ENCODE results near the gene RNU11.

RNU11 gene

DNA sequence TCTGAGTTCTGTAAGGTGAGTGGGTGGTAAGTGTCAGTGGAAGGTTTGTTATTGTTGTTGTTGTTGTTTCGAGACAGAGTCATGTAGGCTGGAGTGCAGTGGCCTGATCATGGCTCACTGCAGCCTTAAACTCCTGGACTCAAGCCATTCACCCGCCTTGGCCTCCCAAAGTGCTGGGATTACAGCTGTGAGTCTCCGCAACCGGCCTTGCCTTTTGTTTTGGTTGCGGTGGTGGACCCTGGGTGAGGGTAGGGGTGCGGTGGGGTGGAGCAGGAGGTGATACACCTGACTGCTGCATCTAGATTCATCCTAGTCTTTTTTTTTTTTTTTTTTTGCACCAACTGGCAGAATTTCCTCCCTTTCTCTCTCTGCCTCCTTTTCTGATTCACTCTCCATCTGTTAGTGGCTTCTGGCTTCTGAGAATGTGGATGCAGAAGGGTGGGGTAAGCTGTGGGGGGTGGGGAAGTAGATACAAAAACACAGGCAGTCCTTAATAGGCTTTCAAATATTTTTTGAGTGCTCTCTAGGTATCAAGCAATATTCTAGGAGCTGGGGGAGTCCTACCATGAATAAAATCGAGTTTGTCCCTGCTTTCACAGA, 15.6 kb downstream of the RNU11 start:
- DNase-seq (ENCODE audit: low spot score): no peak
- no peak overlapping the region for H2BK15ac ChIP-seq (ENCODE audit: low read length)
- H3K4ac ChIP-seq (ENCODE audit: low read length): no peak overlapping the region
- no peak overlapping the region for H3K18ac ChIP-seq (ENCODE audit: low read length)
- no peaks in the 10 kb centered on the region for H3K79me1 ChIP-seq (ENCODE audit: low read depth, low read length)
- no peak overlapping the region for H3K14ac ChIP-seq (ENCODE audit: low read length)
- no peak overlapping the region for H2BK12ac ChIP-seq (ENCODE audit: low read length)
- no peak overlapping the region for H2BK120ac ChIP-seq (ENCODE audit: low read depth, low read length)
- H3K4me3 ChIP-seq (ENCODE audit: low read length in 2 of 2): no peak overlapping the region
- no peak overlapping the region for H3K9ac ChIP-seq (ENCODE audit: low read depth, low read length, poor library complexity)
- no CpG with 5 or more reads among the region's 7 CpGs for WGBS, 2 donors (ENCODE audit: extremely low coverage in 2 of 2, insufficient read length in 2 of 2, insufficient replicate concordance in 1 of 2)
- no peak overlapping the region for H2BK5ac ChIP-seq (ENCODE audit: low read length)
- no peak overlapping the region for H3K4me2 ChIP-seq (ENCODE audit: insufficient read depth, low read length, poor library complexity, severe bottlenecking)
- no peaks in the 10 kb centered on the region for H3K9me3 ChIP-seq (replicated peaks in 1 of 2; ENCODE audit: control insufficient read depth in 2 of 2, insufficient read depth in 1 of 2, low read depth in 1 of 2, low read length in 2 of 2)
- no peaks in the 10 kb centered on the region for H3K27me3 ChIP-seq (ENCODE audit: control insufficient read depth in 3 of 3, insufficient read depth in 3 of 3, low read depth in 1 of 3, low read length in 3 of 3)
- H4K91ac ChIP-seq (ENCODE audit: low read depth, low read length, poor library complexity): no peak overlapping the region
- H3K27ac ChIP-seq (replicated peaks; ENCODE audit: low read length): no peak overlapping the region
- H4K8ac ChIP-seq (ENCODE audit: low read depth, low read length): no peak overlapping the region
- H2AFZ ChIP-seq (ENCODE audit: low read length): peak overlapping the region; percentile 69
- H3K4me1 ChIP-seq (ENCODE audit: control insufficient read depth in 2 of 2, insufficient read depth in 1 of 2, low read depth in 1 of 2, low read length in 2 of 2): peaks cover 0 to 5% of the 10 kb centered on the region in 2 donors
- H3K36me3 ChIP-seq (replicated peaks in 1 of 2; ENCODE audit: control insufficient read depth in 2 of 2, insufficient read depth in 2 of 2, low read length in 2 of 2): no peaks in the 10 kb centered on the region
- H2AK5ac ChIP-seq (ENCODE audit: low read depth, low read length): no peak overlapping the region
- no peak overlapping the region for H3K23ac ChIP-seq (ENCODE audit: low read depth, low read length, poor library complexity)

DNA sequence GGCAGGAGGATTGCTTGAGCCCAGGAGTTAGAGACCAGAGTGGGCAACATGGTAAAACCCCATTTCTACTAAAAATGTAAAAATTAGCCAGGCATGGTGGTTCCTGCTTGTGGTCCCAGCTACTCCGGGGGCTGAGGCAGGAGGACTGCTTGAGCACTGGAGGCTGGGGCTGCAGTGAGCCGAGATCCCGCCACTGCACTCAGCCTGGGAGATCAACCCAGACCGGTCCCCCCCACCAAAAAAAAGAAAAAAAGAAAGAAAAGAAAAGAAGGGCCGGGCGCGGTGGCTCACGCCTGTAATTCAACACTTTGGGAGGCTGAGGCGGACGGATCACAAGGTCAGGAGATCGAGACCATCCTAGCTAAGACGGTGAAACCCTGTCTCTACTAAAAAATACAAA, 18.4 kb downstream of the RNU11 start:
- Histone ChIP-seq H3K9me3 (replicated peaks in 1 of 2; ENCODE audit: control insufficient read depth in 2 of 2, insufficient read depth in 1 of 2, low read depth in 1 of 2, low read length in 2 of 2) (no peaks in the 10 kb centered on the region), H2AK5ac (ENCODE audit: low read depth, low read length) (no peak overlapping the region), H2BK120ac (ENCODE audit: low read depth, low read length) (no peak overlapping the region), H3K18ac (ENCODE audit: low read length) (no peak overlapping the region), H3K36me3 (replicated peaks in 1 of 2; ENCODE audit: control insufficient read depth in 2 of 2, insufficient read depth in 2 of 2, low read length in 2 of 2) (no peaks in the 10 kb centered on the region), H3K79me1 (ENCODE audit: low read depth, low read length) (no peaks in the 10 kb centered on the region), H4K8ac (ENCODE audit: low read depth, low read length) (no peak overlapping the region), H3K14ac (ENCODE audit: low read length) (no peak overlapping the region), H3K4me1 (ENCODE audit: control insufficient read depth in 2 of 2, insufficient read depth in 1 of 2, low read depth in 1 of 2, low read length in 2 of 2) (peaks cover 0 to 8% of the 10 kb centered on the region in 2 donors), H3K4ac (ENCODE audit: low read length) (no peak overlapping the region), H2BK12ac (ENCODE audit: low read length) (no peak overlapping the region), H2AFZ (ENCODE audit: low read length) (no peak overlapping the region), H4K91ac (ENCODE audit: low read depth, low read length, poor library complexity) (no peak overlapping the region), H2BK5ac (ENCODE audit: low read length) (no peak overlapping the region), H2BK15ac (ENCODE audit: low read length) (no peak overlapping the region), H3K27me3 (ENCODE audit: control insufficient read depth in 3 of 3, insufficient read depth in 3 of 3, low read depth in 1 of 3, low read length in 3 of 3) (no peaks in the 10 kb centered on the region), H3K23ac (ENCODE audit: low read depth, low read length, poor library complexity) (no peak overlapping the region), H3K4me3 (ENCODE audit: low read length in 2 of 2) (no peak overlapping the region), H3K4me2 (ENCODE audit: insufficient read depth, low read length, poor library complexity, severe bottlenecking) (no peak overlapping the region), H3K9ac (ENCODE audit: low read depth, low read length, poor library complexity) (no peak overlapping the region), H3K27ac (replicated peaks; ENCODE audit: low read length) (no peak overlapping the region)
- WGBS, 2 donors (ENCODE audit: extremely low coverage in 2 of 2, insufficient read length in 2 of 2, insufficient replicate concordance in 1 of 2): no CpG with 5 or more reads among the region's 12 CpGs
- no peak for DNase-seq (ENCODE audit: low spot score)

DNA sequence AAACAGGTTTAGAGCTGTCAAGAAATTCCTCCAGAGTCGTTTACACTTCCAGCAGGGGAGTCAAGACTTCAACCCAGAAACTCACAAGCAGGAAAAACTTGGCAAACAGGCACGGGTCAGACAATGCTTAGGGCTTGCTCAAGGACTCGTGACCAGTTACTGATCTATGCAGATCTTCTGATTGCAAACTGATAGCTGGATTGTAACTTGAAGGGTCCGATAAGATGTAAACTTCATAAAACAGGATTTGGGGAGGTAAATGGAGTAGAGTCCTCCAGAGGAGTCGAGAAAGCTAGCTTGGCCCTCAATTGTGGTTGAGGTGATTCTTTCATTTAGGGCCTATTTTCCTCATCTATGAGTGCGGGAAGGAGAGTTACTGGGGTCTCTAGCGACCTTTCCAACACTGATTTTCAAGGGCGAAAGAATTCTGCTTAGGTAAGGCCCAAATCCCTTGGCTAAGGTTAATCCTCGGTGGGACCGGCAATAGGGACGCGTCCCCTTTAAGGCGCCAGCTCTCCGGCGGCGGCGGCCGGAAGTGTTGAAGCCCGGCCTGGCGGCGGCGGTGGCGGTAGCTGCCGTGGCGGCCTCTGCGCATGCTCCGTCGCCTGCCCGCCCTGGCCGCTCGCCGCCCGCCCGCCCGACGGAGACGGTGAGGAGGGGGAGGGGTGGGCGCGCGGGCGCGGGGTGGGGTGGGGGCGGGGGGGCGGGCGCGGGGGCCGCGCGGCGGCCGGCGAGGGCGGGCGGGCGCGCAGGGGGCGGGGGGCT, 20.0 kb downstream of the RNU11 start, which contains the start of gene GMEB1:
GMEB1 (plus strand) TSS at position 594 of the 765 bp plus-strand sequence. CDS start 14,829 bp downstream, outside the sequence.
- Histone ChIP-seq H3K9me3 (replicated peaks in 1 of 2; ENCODE audit: control insufficient read depth in 2 of 2, insufficient read depth in 1 of 2, low read depth in 1 of 2, low read length in 2 of 2) (no peaks in the 10 kb centered on the region), H3K9ac (ENCODE audit: low read depth, low read length, poor library complexity) (peak within 1 kb of the TSS; percentile 75), H2AFZ (ENCODE audit: low read length) (peak within 1 kb of the TSS; percentile 91), H3K79me1 (ENCODE audit: low read depth, low read length) (no peaks in the 10 kb centered on the region), H3K14ac (ENCODE audit: low read length) (peak within 1 kb of the TSS; percentile 25), H3K4me3 (ENCODE audit: low read length in 2 of 2) (peak within 1 kb of the TSS; percentile 64 to 93), H2BK120ac (ENCODE audit: low read depth, low read length) (peak within 1 kb of the TSS; percentile 34), H3K4me1 (ENCODE audit: control insufficient read depth in 2 of 2, insufficient read depth in 1 of 2, low read depth in 1 of 2, low read length in 2 of 2) (peaks cover 0 to 8% of the 10 kb centered on the region in 2 donors), H3K4ac (ENCODE audit: low read length) (no peak within 1 kb of the TSS), H2BK5ac (ENCODE audit: low read length) (peak within 1 kb of the TSS; percentile 88), H2AK5ac (ENCODE audit: low read depth, low read length) (peak within 1 kb of the TSS; percentile 83), H3K4me2 (ENCODE audit: insufficient read depth, low read length, poor library complexity, severe bottlenecking) (peak within 1 kb of the TSS; percentile 66), H3K36me3 (replicated peaks in 1 of 2; ENCODE audit: control insufficient read depth in 2 of 2, insufficient read depth in 2 of 2, low read length in 2 of 2) (no peaks in the 10 kb centered on the region), H2BK15ac (ENCODE audit: low read length) (no peak within 1 kb of the TSS), H3K18ac (ENCODE audit: low read length) (peak within 1 kb of the TSS; percentile 90), H2BK12ac (ENCODE audit: low read length) (no peak within 1 kb of the TSS), H3K27me3 (ENCODE audit: control insufficient read depth in 3 of 3, insufficient read depth in 3 of 3, low read depth in 1 of 3, low read length in 3 of 3) (no peaks in the 10 kb centered on the region), H3K27ac (replicated peaks; ENCODE audit: low read length) (peak within 1 kb of the TSS; percentile 89), H4K91ac (ENCODE audit: low read depth, low read length, poor library complexity) (no peak within 1 kb of the TSS), H4K8ac (ENCODE audit: low read depth, low read length) (no peak within 1 kb of the TSS), H3K23ac (ENCODE audit: low read depth, low read length, poor library complexity) (peak within 1 kb of the TSS; percentile 35)
- peak; percentile 85 for DNase-seq (ENCODE audit: low spot score)
- no CpG with 5 or more reads among the region's 57 CpGs for WGBS, 2 donors (ENCODE audit: extremely low coverage in 2 of 2, insufficient read length in 2 of 2, insufficient replicate concordance in 1 of 2)

All from neuronal stem cell (in vitro differentiated cells).